Body of pancreas (tissue), 4 donors: ENCODE measurements around the gene ATP8B4.

ENCODE experiments used
- CTCF ChIP-seq, 7 experiments: fragments of 450-650 bp in 4 of 7; fragments of 200-600 bp in 3 of 7; sonication (generic) in 3 of 7; IDR thresholded peaks; one replicate each; pipeline ENCODE4 v1.5.1; 2016 to 2019; ENCODE audit warnings: antibody characterized with exemption in 7 of 7
- POLR2A ChIP-seq, 3 donors: fragments of 450-650 bp; IDR thresholded peaks; one replicate each; pipeline ENCODE4 v1.6.1; 2016; ENCODE audit warnings: antibody characterized with exemption in 3 of 3, mild to moderate bottlenecking in 2 of 3

GRCh38 chr15:50059883-50060282 is 59.1 kb downstream of the ATP8B4 start:
- TF ChIP-seq CTCF (IDR thresholded peaks at IDR 0.05) (no peak), POLR2A (IDR thresholded peaks at IDR 0.05) (no peak)
